SH-SY5Y (cell line): ENCODE measurements around the gene RYR3.

Source experiments
- GATA2 ChIP-seq: IDR thresholded peaks from 2 replicates; pipeline ENCODE4 v1.6.1; 2011; ENCODE audit warnings: mild to moderate bottlenecking, low read depth, low read length
- GATA3 ChIP-seq: IDR thresholded peaks from 2 replicates; pipeline ENCODE4 v1.6.1; 2011; ENCODE audit warnings: low read depth, mild to moderate bottlenecking, low read length, moderate library complexity

- TF ChIP-seq GATA2 (no peak), GATA3 (no peak)
Observed at GRCh38 chr15:33699145-33699544, 388.4 kb downstream of the RYR3 start.
